IPS DF 4.7 (cell line): Measurements from ENCODE around the gene MCL1.

Experiments used
- DNase-seq: peaks from one replicate; pipeline ENCODE4 v3.0.0-alpha.2; 2013; ENCODE audit warnings: low spot score; ENCODE audit errors: extremely low read depth

MCL1 gene

DNA sequence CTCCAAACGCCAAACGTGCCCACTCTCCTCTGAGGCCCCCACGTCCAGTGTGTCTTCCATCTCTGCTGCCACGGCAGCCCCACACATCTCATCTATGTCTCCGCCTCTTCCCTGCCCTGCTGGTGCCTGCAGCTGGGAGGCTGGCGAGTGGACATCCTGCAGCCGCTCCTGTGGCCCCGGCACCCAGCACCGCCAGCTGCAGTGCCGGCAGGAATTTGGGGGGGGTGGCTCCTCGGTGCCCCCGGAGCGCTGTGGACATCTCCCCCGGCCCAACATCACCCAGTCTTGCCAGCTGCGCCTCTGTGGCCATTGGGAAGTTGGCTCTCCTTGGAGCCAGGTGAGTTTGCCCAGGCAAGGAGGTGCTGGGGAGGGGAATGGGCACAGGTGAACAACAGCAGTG lies 21.6 kb downstream of the MCL1 start:
- DNase-seq, result no peak

- DNase-seq, result no peak
Measured at GRCh38 chr1:150557065-150557600, 22.3 kb downstream of the MCL1 start.

GRCh38 chr1:150555971-150556865 lies 23.2 kb downstream of the MCL1 start:
- no peak for DNase-seq

GRCh38 chr1:150555198-150555970 lies 24.0 kb downstream of the MCL1 start:
- DNase-seq, result no peak

DNA sequence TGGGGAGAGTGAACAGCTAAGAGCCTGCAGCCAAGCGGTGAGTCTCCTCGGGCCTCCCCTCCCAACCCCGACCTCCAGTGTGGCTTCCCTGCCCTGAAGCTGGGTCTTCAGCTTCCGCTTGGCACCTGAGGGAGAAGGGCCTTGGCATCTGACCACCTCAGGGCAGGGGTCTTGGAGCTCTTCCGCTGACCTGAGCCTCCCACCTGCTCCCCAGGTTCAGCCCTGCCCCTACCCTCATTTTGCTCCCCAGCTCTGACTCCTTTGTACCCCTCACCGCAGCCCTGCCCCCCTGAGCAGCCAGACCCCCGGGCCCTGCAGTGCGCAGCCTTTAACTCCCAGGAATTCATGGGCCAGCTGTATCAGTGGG lies 25.3 kb downstream of the MCL1 start:
- DNase-seq, result no peak

GRCh38 chr1:150553392-150554085 lies 25.9 kb downstream of the MCL1 start:
- no peak for DNase-seq

DNA sequence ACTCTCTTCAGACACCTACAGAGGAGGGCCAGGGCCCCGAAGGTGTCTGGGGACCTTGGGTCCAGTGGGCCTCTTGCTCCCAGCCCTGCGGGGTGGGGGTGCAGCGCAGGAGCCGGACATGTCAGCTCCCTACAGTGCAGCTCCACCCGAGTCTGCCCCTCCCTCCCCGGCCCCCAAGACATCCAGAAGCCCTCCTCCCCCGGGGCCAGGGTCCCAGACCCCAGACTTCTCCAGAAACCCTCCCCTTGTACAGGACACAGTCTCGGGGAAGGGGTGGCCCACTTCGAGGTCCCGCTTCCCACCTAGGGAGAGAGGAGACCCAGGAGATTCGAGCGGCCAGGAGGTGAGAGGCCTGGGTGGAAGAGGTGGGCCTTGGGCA lies 26.5 kb downstream of the MCL1 start:
- DNase-seq, result no peak

- no peak for DNase-seq
Measured at GRCh38 chr1:150552128-150552910, 27.1 kb downstream of the MCL1 start.

DNA sequence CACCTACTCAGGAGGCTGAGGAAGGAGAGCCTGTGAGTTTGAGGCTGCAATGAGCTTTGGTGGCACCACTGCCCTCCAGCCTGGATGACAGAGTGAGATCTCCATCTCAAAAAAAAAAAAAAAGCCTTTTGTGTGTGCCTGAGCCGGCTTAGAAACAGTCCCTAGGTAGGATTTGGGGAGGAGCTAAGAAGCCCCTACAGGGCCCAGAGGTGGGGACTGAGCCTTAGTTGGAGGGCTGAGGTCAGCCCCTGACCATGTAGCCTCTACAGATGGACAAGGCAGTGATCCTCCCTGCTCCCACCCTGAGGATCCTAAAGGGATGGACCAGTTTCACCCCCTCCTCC lies 27.7 kb downstream of the MCL1 start:
- no peak for DNase-seq

- DNase-seq, result no peak
Measured at GRCh38 chr1:150551051-150551783, 28.2 kb downstream of the MCL1 start.

DNA sequence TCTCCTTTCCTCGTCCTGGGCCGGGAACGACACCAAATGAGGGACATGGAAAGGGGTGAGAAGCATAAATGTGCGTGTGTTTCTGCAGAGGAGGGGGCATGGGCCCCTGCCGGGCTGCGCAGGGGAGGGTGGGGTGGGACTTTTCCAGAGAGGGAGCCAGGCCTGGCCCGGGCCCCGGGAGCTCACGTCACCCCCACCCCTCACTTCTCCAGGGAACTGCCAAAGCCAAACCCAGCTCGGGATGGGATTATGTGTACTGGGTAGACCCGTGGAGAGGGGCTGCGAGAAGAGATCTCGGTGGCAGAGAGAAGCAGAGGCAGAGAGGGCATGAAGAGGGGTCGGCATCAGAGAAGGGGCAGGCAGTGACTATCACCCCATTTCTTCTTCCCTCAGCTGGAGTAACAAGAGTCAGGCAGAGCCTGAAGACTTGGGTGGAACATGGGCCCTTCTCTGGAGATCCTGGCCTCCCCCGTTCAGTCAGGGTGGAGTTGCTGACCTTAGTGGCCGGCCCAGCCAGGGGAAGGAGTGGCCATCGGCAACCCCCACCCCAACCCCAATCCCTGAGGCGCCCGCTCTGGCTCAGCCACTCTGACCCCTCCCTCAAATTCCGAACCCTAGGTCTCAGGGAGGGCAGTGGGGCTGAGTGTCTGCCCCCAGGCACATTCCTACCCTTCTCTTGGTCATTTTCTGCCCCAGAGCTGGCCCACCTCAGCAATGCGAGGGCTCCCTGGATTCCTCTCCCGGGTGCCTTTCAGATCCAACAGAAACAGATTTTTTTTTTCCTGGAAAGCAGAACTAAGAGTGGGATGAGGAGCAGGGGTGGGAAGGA lies 29.0 kb downstream of the MCL1 start:
- no peak for DNase-seq

- no peak for DNase-seq
Measured at GRCh38 chr1:150549496-150550221, 29.8 kb downstream of the MCL1 start.

- no peak for DNase-seq
Measured at GRCh38 chr1:150548632-150549495, 30.5 kb downstream of the MCL1 start, which contains the start of gene ADAMTSL4. TSS of gene ADAMTSL4 (plus strand) at chr1:150549408. CDS start at chr1:150552289, 2,881 bp downstream.

DNA sequence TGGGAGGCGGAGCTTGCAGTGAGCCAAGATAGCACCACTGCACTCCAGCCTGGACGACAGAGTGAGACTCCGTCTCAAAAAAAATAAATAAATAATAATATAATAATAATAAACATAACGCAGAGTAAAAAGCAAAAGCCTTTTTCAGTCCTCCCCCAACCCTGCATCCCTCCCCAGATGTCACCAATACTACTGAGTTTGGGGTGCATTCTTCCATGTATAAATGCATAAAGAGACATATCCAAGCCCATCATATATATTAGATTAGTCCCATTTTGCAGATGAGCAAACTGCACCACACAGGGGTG lies 31.1 kb downstream of the MCL1 start:
- no peak for DNase-seq

DNA sequence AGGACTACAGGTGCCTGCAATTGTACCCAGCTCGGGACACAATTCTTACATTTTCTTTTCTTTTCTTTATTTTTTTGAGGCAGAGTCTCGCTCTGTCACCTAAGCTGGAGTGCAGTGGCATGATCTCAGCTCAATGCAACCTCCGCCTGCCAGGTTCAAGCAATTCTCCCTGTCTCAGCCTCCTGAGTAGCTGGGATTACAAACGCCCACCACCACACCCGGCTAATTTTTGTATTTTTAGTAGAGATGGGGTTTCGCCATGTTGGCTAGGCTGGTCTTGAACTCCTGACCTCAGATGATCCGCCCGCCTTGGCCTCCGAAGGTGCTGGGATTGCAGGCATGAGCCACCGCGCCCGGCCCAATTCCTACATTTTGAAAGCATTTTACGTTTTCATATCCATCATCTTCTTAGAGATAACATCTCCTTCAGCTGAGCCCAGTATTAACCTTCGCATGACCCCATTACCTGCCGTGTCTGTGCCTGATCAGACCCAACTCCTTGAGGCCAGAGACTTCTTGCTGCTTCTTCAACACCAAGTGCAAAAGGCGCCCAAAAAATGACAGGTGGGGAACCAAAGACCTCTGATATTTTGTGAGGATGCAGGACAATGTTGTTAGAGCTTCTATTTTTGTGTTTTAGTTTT lies 33.0 kb downstream of the MCL1 start:
- DNase-seq, result no peak

DNA sequence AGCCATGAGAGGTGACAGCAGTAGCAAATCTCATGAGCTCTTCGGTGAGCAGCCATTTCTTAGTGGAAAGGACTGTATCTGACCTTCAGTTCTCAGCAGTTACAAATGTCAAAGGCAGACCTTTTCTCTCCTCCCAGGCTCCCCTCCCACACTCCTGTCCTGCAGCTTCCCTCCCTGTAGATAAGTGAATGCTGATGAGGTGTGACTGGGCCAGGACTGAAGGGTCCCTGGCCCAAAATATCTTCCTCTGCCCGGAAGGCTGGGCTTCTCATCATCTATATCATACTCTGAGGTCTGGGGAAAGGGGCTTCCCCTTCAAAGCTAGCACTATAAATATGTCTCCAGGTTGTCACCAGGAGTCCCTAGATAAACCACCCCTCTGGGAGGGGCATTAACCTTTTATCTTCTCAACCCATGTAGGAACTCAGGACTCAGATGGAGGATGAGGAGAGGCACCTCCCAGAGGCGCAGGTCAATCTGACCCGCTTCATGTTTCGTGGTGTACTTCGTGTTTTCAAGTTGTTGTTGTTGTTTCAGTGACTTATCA lies 33.9 kb downstream of the MCL1 start:
- no peak for DNase-seq

DNA sequence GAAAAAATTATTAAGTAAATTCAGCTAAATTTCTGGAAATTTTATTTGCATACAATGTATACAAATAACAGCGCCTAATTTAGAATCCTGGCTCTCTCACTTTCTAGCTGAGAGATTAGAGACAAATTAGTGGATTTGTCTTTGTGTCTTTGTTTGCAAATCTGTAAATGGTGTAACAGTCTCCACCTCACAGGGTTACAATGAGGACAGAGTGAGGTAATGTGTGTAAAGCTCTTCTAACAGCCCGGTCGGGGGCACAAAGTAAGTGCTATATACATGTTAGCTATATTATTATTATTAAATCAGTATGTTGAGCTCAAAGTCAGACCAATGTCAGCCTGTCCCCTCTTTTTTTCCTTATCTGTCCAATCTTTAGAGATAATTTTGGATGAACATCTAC lies 35.2 kb downstream of the MCL1 start:
- no peak for DNase-seq
